ENCODE measurements around the gene PDP2. TPM values are rescaled to one million over a fixed set of nuclear protein-coding genes. Genes with fewer than 3 reads are reported as not detected.
"Not testable (repeated sequence)": the region's sequence is repeated elsewhere in the genome, so short reads cannot be mapped to it uniquely, and the experiment has no call there.

Gene PDP2
- total RNA-seq, 1 donor, result 4.0 TPM

DNA sequence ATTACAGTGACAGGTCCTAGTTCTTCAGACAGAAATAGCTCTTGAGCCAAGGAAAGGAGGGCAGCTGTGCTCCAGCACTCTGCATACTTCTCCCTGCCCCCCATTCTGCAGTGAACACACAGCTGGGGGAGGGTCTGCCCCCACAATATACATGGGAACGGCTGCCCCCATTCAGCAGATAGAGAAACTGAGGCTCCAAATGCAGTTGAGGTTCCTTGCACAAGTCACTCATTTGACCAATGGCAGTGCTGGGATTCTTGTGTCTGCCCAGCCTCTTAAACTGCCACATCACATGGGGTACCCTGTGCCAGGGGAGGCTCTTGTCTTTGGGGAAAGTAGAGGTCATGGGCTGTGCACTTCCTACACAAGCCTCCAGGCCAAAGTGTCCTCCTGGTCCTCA is 10.9 kb upstream of the PDP2 start:
- Histone ChIP-seq H3K4me1 (ENCODE audit: insufficient read depth, low read length) (peaks cover 20% of the 10 kb centered on the region), H3K27me3 (ENCODE audit: insufficient read depth, low read length) (no peaks in the 10 kb centered on the region), H3K4me3 (ENCODE audit: low read length) (no peak overlapping the region), H3K9me3 (ENCODE audit: low read depth, low read length) (no peaks in the 10 kb centered on the region)

DNA sequence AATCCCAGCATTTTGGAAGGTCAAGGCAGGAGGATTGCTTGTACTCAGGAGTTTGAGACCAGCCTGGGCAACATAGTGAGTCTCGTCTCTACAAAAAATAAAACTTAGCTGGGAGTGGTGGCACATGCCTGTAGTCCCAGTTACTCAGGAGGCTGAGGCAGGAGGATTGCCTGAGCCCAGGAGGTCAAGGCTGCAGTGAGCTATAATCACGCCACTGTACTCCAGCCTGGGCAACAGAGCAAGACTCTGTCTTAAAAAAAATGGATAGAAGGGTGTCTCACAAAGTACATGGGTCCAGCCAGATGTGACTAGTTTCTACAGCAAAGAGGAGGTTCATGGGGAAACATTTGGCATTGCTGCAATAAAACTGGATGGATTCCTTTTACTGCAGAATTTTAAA is 9.0 kb upstream of the PDP2 start:
- H3K4me1 ChIP-seq (ENCODE audit: insufficient read depth, low read length), result peaks cover 28% of the 10 kb centered on the region
- H3K27me3 ChIP-seq (ENCODE audit: insufficient read depth, low read length); H3K9me3 ChIP-seq (ENCODE audit: low read depth, low read length); H3K4me3 ChIP-seq (ENCODE audit: low read length): not testable (repeated sequence)

DNA sequence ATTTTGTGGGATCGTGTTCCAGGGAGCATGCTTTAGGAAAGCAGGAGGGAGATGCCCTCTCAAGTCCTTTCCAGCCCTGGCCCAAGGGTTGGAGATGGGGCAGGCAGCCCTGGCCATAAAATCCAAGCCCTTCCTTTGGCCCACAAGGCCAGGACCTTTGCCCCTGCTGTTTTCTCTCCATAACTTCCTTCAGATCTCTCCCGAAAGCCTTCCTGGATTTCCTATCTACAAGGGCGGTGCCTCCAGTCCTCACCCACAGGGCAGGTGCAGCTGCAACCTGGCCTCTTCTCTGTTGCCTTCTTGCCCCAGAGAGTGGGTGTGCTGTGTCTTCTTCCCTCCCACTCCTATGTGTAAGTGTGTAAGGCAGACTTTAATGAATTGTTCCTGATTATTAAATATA is 8.5 kb upstream of the PDP2 start:
- Histone ChIP-seq H3K4me3 (ENCODE audit: low read length) (no peak overlapping the region), H3K27me3 (ENCODE audit: insufficient read depth, low read length) (peaks cover 4% of the 10 kb centered on the region)

GRCh38 chr16:66872559-66872942 is 7.8 kb upstream of the PDP2 start:
- Histone ChIP-seq H3K9me3 (ENCODE audit: low read depth, low read length) (no peaks in the 10 kb centered on the region), H3K27me3 (ENCODE audit: insufficient read depth, low read length) (peaks cover 4% of the 10 kb centered on the region), H3K4me1 (ENCODE audit: insufficient read depth, low read length) (peaks cover 28% of the 10 kb centered on the region), H3K4me3 (ENCODE audit: low read length) (no peak overlapping the region)

More for the DNA sequence above, 8.5 kb upstream of the PDP2 start:
- H3K4me1 ChIP-seq (ENCODE audit: insufficient read depth, low read length), result peaks cover 28% of the 10 kb centered on the region
- no peaks in the 10 kb centered on the region for H3K9me3 ChIP-seq (ENCODE audit: low read depth, low read length)

DNA sequence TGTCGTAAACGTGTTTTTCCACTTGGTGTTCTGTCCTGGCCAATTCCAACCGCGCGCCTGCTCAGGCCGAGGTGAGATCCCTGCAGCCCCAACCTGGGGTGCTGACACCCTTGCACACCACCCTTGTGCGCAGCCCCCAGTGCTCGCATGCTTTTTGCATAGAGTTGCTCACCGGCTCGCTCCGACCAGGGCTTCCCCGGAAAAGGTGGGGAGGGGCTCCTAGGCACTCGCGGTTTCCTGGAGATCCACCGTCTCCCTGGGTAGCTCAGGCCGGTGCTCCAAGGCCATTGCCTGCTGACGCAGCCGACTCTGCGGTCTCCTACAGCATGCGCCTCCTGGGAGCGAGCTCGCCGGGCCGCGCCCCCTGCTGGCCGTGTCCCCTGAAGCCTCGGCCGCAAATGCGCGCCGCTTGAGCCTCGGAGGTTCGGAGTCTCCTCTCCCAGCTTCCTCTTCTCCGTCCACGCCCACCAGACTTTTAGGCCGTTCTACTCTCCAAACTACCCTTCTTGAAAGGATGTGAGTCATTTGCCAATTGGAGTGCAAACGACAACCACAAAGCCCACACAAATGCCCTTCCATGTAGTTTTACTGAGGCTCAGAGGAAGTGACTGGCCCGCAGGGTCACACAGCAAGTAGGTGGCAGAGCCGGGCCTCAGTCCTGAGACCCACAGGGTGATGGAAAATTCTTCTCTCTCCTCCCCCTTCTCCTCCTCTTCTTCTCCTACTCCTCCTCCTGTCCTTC is 7.2 kb upstream of the PDP2 start:
- Histone ChIP-seq H3K27me3 (ENCODE audit: insufficient read depth, low read length) (peaks cover 4% of the 10 kb centered on the region), H3K9me3 (ENCODE audit: low read depth, low read length) (no peaks in the 10 kb centered on the region), H3K4me3 (ENCODE audit: low read length) (peak overlapping the region; percentile 1), H3K4me1 (ENCODE audit: insufficient read depth, low read length) (peaks cover 34% of the 10 kb centered on the region)

- Histone ChIP-seq H3K27me3 (ENCODE audit: insufficient read depth, low read length) (peaks cover 4% of the 10 kb centered on the region), H3K4me1 (ENCODE audit: insufficient read depth, low read length) (peaks cover 38% of the 10 kb centered on the region), H3K4me3 (ENCODE audit: low read length) (no peak overlapping the region), H3K9me3 (ENCODE audit: low read depth, low read length) (no peaks in the 10 kb centered on the region)
These were observed 6.6 kb upstream of the PDP2 start for GRCh38 chr16:66873685-66874055.

GRCh38 chr16:66874079-66874775 is 6.1 kb upstream of the PDP2 start:
- Histone ChIP-seq H3K9me3 (ENCODE audit: low read depth, low read length) (no peaks in the 10 kb centered on the region), H3K4me1 (ENCODE audit: insufficient read depth, low read length) (peaks cover 38% of the 10 kb centered on the region), H3K27me3 (ENCODE audit: insufficient read depth, low read length) (peaks cover 4% of the 10 kb centered on the region), H3K4me3 (ENCODE audit: low read length) (no peak overlapping the region)

- Histone ChIP-seq H3K27me3 (ENCODE audit: insufficient read depth, low read length) (peaks cover 6% of the 10 kb centered on the region), H3K9me3 (ENCODE audit: low read depth, low read length) (no peaks in the 10 kb centered on the region), H3K4me3 (ENCODE audit: low read length) (no peak overlapping the region), H3K4me1 (ENCODE audit: insufficient read depth, low read length) (peaks cover 47% of the 10 kb centered on the region)
These were observed 2.2 kb upstream of the PDP2 start for GRCh38 chr16:66878067-66878466.

DNA sequence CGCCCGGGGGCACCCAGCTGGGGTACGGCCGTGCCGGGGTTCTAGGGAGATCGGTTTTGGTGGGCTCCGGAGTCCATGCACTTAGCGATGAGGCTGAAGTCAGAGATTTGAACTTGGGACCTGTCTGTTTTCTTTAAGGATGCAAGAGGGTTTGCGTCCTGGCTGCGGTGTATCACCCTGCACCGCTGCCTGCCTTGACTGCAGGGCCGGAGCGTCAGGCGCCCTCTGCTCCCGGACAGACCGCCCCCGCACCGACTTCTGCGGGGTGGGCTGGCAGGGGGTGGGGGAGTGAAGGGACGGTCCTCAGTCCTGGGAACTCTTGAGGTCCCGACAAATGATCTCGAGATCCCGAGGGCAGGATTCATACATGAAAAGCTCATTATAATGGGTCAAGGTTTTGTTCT is 701 bp downstream of the PDP2 start:
- peaks cover 2% of the 10 kb centered on the region for H3K27me3 ChIP-seq (ENCODE audit: insufficient read depth, low read length)
- peak overlapping the region; percentile 75 for H3K4me3 ChIP-seq (ENCODE audit: low read length)
- peaks cover 30% of the 10 kb centered on the region for H3K4me1 ChIP-seq (ENCODE audit: insufficient read depth, low read length)
- no peaks in the 10 kb centered on the region for H3K9me3 ChIP-seq (ENCODE audit: low read depth, low read length)

DNA sequence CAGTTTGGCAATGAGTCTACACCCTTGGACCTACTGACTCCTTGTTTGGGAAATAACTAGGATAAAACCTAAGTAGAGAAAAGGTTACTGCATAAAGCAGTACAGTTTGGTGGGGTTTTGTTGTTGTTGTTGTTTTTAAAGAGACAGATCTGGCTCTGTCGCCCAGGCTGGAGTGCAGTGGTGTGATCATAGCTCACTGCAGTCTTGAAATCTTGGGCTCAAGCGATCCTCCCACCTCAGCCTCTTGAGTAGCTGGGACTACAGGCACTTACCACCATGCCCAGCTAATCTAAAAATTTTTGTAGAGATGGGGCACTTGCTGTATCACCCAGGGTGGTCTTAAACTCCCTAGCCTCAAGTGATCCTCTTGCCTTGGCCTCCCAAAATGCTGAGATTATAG is 1.2 kb downstream of the PDP2 start:
- Histone ChIP-seq H3K27me3 (ENCODE audit: insufficient read depth, low read length) (peaks cover 2% of the 10 kb centered on the region), H3K9me3 (ENCODE audit: low read depth, low read length) (no peaks in the 10 kb centered on the region), H3K4me1 (ENCODE audit: insufficient read depth, low read length) (peaks cover 30% of the 10 kb centered on the region), H3K4me3 (ENCODE audit: low read length) (no peak overlapping the region)

DNA sequence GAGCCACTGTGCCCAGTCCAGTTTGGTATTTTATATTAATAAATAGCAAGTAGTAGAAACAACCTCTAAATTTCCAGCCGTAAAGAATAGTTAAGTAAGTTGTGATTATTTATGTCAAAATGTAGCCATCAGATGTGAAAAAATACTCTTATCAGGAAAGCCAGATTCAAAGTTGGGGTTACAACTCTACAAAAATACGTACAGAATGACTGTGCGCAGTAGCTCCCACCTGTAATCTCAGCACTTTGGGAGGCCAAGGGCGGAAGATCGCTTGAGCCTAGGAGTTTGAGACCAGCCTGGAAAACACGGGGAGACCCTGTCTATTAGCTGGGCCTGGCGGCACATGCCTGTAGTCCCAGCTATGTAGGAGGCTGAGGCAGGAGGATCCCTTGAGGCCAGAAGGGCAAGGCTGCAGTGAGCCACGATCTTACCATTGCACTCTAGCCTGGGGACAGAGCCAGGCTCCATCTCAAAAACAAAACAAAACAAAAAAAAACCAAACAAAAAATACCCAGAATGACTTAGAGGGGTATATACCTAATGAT is 1.7 kb downstream of the PDP2 start:
- Histone ChIP-seq H3K4me1 (ENCODE audit: insufficient read depth, low read length) (peaks cover 30% of the 10 kb centered on the region), H3K27me3 (ENCODE audit: insufficient read depth, low read length) (peaks cover 2% of the 10 kb centered on the region), H3K4me3 (ENCODE audit: low read length) (no peak overlapping the region), H3K9me3 (ENCODE audit: low read depth, low read length) (no peaks in the 10 kb centered on the region)

DNA sequence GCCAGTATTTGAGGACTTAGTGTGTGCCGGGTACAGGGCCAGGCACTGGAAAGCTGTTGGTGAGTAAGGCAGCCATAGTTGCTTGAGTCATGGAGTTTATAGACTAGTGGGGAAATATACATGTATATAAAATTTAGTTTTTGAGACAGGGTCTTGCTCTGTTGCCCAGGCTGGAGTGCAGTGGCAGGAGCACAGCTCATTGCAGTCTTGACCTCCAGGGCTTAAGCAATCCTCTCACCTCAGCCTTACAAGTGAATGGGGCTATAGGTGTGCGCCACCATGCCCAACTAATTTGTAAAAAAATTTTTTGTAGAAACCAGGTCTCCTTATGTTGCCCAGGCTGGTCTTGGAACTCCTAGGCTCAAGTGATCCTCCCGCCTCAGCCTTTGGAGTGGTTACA is 2.4 kb downstream of the PDP2 start:
- Histone ChIP-seq H3K4me1 (ENCODE audit: insufficient read depth, low read length) (peaks cover 28% of the 10 kb centered on the region), H3K9me3 (ENCODE audit: low read depth, low read length) (no peaks in the 10 kb centered on the region), H3K4me3 (ENCODE audit: low read length) (no peak overlapping the region), H3K27me3 (ENCODE audit: insufficient read depth, low read length) (peaks cover 2% of the 10 kb centered on the region)

GRCh38 chr16:66885491-66885890 is 5.2 kb downstream of the PDP2 start:
- Histone ChIP-seq H3K4me1 (ENCODE audit: insufficient read depth, low read length) (peaks cover 12% of the 10 kb centered on the region), H3K27me3 (ENCODE audit: insufficient read depth, low read length) (peaks cover 2% of the 10 kb centered on the region), H3K9me3 (ENCODE audit: low read depth, low read length) (no peaks in the 10 kb centered on the region), H3K4me3 (ENCODE audit: low read length) (no peak overlapping the region)

GRCh38 chr16:66886321-66886720 is 6.0 kb downstream of the PDP2 start:
- Histone ChIP-seq H3K4me3 (ENCODE audit: low read length) (no peak overlapping the region), H3K4me1 (ENCODE audit: insufficient read depth, low read length) (peaks cover 4% of the 10 kb centered on the region), H3K27me3 (ENCODE audit: insufficient read depth, low read length) (peaks cover 2% of the 10 kb centered on the region), H3K9me3 (ENCODE audit: low read depth, low read length) (no peaks in the 10 kb centered on the region)

GRCh38 chr16:66886914-66887313 is 6.6 kb downstream of the PDP2 start:
- Histone ChIP-seq H3K9me3 (ENCODE audit: low read depth, low read length) (no peaks in the 10 kb centered on the region), H3K4me3 (ENCODE audit: low read length) (no peak overlapping the region), H3K4me1 (ENCODE audit: insufficient read depth, low read length) (no peaks in the 10 kb centered on the region), H3K27me3 (ENCODE audit: insufficient read depth, low read length) (no peaks in the 10 kb centered on the region)

All from mononuclear cell (primary cell).